ENCODE data around the gene COL4A2.

Gene COL4A2

GRCh38 chr13:110425444-110425780, 118.3 kb downstream of the COL4A2 start:
- TF ChIP-seq CTCF (IDR thresholded peaks at IDR 0.05; ENCODE audit: low read length) (no peak), EZH2 (IDR thresholded peaks at IDR 0.05; ENCODE audit: borderline replicate concordance, low read length) (no peak)
- no peaks in the 10 kb centered on the region for H3K9me3 ChIP-seq (ENCODE audit: low read length)
- H2AFZ ChIP-seq (ENCODE audit: low read length) = no peak overlapping the region
- peaks cover 9% of the 10 kb centered on the region for H3K27me3 ChIP-seq (ENCODE audit: insufficient read depth, low read length)
- no peak overlapping the region for H3K4me2 ChIP-seq (ENCODE audit: low read length)
- no peaks in the 10 kb centered on the region for H3K4me1 ChIP-seq (ENCODE audit: insufficient read depth, low read length, severe bottlenecking)
- no peaks in the 10 kb centered on the region for H3K36me3 ChIP-seq (ENCODE audit: insufficient read depth, low read length)
- H3F3A ChIP-seq (ENCODE audit: insufficient read depth, low read length) = no peaks in the 10 kb centered on the region
- H3K79me2 ChIP-seq (ENCODE audit: insufficient read depth, low read length) = no peaks in the 10 kb centered on the region
- no peaks in the 10 kb centered on the region for H4K20me1 ChIP-seq (ENCODE audit: insufficient read depth, low read length)
- no peaks in the 10 kb centered on the region for H3K9me2 ChIP-seq (ENCODE audit: low read depth, low read length)
- no peak overlapping the region for H3K9ac ChIP-seq (ENCODE audit: low read length)
- no peak overlapping the region for H3K27ac ChIP-seq (ENCODE audit: low read depth, low read length, poor library complexity, severe bottlenecking)
- H3K4me3 ChIP-seq (ENCODE audit: low read depth, low read length, poor library complexity, severe bottlenecking) = no peak overlapping the region

GRCh38 chr13:110426735-110427134, 119.7 kb downstream of the COL4A2 start:
- Histone ChIP-seq H3K4me3 (ENCODE audit: low read depth, low read length, poor library complexity, severe bottlenecking) (no peak overlapping the region), H3K4me1 (ENCODE audit: insufficient read depth, low read length, severe bottlenecking) (no peaks in the 10 kb centered on the region), H3K27ac (ENCODE audit: low read depth, low read length, poor library complexity, severe bottlenecking) (no peak overlapping the region), H3K9ac (ENCODE audit: low read length) (no peak overlapping the region), H3K27me3 (ENCODE audit: insufficient read depth, low read length) (peaks cover 9% of the 10 kb centered on the region; the same call in 1 of the 2 replicates), H3K79me2 (ENCODE audit: insufficient read depth, low read length) (no peaks in the 10 kb centered on the region), H3K9me2 (ENCODE audit: low read depth, low read length) (no peaks in the 10 kb centered on the region), H3F3A (ENCODE audit: insufficient read depth, low read length) (no peaks in the 10 kb centered on the region), H3K4me2 (ENCODE audit: low read length) (no peak overlapping the region), H3K9me3 (ENCODE audit: low read length) (no peaks in the 10 kb centered on the region), H3K36me3 (ENCODE audit: insufficient read depth, low read length) (no peaks in the 10 kb centered on the region), H4K20me1 (ENCODE audit: insufficient read depth, low read length) (no peaks in the 10 kb centered on the region), H2AFZ (ENCODE audit: low read length) (no peak overlapping the region)
- TF ChIP-seq EZH2 (IDR thresholded peaks at IDR 0.05; ENCODE audit: borderline replicate concordance, low read length) (no peak), CTCF (IDR thresholded peaks at IDR 0.05; ENCODE audit: low read length) (no peak)

- Histone ChIP-seq H2AFZ (ENCODE audit: low read length) (no peak overlapping the region), H3K27ac (ENCODE audit: low read depth, low read length, poor library complexity, severe bottlenecking) (no peak overlapping the region), H3K36me3 (ENCODE audit: insufficient read depth, low read length) (no peaks in the 10 kb centered on the region), H3K79me2 (ENCODE audit: insufficient read depth, low read length) (no peaks in the 10 kb centered on the region), H3K9me2 (ENCODE audit: low read depth, low read length) (no peaks in the 10 kb centered on the region), H3K4me2 (ENCODE audit: low read length) (no peak overlapping the region), H4K20me1 (ENCODE audit: insufficient read depth, low read length) (no peaks in the 10 kb centered on the region), H3K27me3 (ENCODE audit: insufficient read depth, low read length) (peaks cover 11% of the 10 kb centered on the region), H3K9ac (ENCODE audit: low read length) (no peak overlapping the region), H3K4me3 (ENCODE audit: low read depth, low read length, poor library complexity, severe bottlenecking) (no peak overlapping the region), H3F3A (ENCODE audit: insufficient read depth, low read length) (no peaks in the 10 kb centered on the region), H3K4me1 (ENCODE audit: insufficient read depth, low read length, severe bottlenecking) (no peaks in the 10 kb centered on the region), H3K9me3 (ENCODE audit: low read length) (no peaks in the 10 kb centered on the region)
- TF ChIP-seq CTCF (IDR thresholded peaks at IDR 0.05; ENCODE audit: low read length) (no peak), EZH2 (IDR thresholded peaks at IDR 0.05; ENCODE audit: borderline replicate concordance, low read length) (no peak)
Observed at GRCh38 chr13:110428313-110428712, 121.2 kb downstream of the COL4A2 start.
